Natural killer cell (primary cell): ENCODE measurements around the gene PRCC. TPM values are rescaled to one million over a fixed set of nuclear protein-coding genes. Genes with fewer than 3 reads are reported as not detected.

Experiments
- ATAC-seq, 3 donors: fragments of 150-1000 bp in 2 of 3; fragments of 200-7000 bp in 1 of 3; cut with Tn5 transposase; 1 replicate in 1 of 3; 2 replicates in 2 of 3; pipeline ENCODE4 v1.10.0; 2021; ENCODE audit warnings: mild to moderate bottlenecking in 2 of 3, moderate library complexity in 2 of 3
- DNase-seq, 2 donors: peaks; one replicate each; pipeline versions ENCODE4 v3.0.0 to v3.0.0-alpha.2; 2013 to 2021; ENCODE audit warnings: mixed read lengths in 1 of 2
- H3K27ac ChIP-seq: one replicate; pipeline ENCODE4 v1.5.1; 2013; ENCODE audit warnings: mild to moderate bottlenecking, low read length
- H3K27me3 ChIP-seq: one replicate; pipeline ENCODE4 v1.6.1; 2013; ENCODE audit warnings: low read length; ENCODE audit not compliant: control insufficient read depth, insufficient read depth
- H3K36me3 ChIP-seq: one replicate; pipeline ENCODE4 v1.6.1; 2013; ENCODE audit warnings: low read length; ENCODE audit not compliant: control insufficient read depth, insufficient read depth
- H3K4me1 ChIP-seq: one replicate; pipeline ENCODE4 v1.6.1; 2013; ENCODE audit warnings: low read length; ENCODE audit not compliant: control insufficient read depth, insufficient read depth
- H3K4me3 ChIP-seq: one replicate; pipeline ENCODE4 v1.5.1; 2013; ENCODE audit warnings: low read length
- H3K9me3 ChIP-seq: one replicate; pipeline ENCODE4 v1.6.1; 2013; ENCODE audit warnings: low read length; ENCODE audit not compliant: control insufficient read depth, insufficient read depth
- H3K27ac Mint-ChIP-seq, 2 donors: one replicate each; pipeline ENCODE4 v1.8.0; 2022; ENCODE audit warnings: mild to moderate bottlenecking in 2 of 2, mixed read lengths in 2 of 2, moderate library complexity in 1 of 2
- H3K27me3 Mint-ChIP-seq, 2 donors: one replicate each; pipeline ENCODE4 v1.8.0; 2022; ENCODE audit warnings: low read depth in 2 of 2, mixed read lengths in 2 of 2
- H3K36me3 Mint-ChIP-seq: one replicate; pipeline ENCODE4 v1.8.0; 2022; ENCODE audit warnings: mixed read lengths
- H3K4me1 Mint-ChIP-seq, 2 donors: one replicate each; pipeline ENCODE4 v1.8.0; 2022; ENCODE audit warnings: mixed read lengths in 2 of 2
- H3K4me3 Mint-ChIP-seq: one replicate; pipeline ENCODE4 v1.8.0; 2022; ENCODE audit warnings: mild to moderate bottlenecking, moderate library complexity, mixed read lengths
- H3K9me3 Mint-ChIP-seq, 2 donors: one replicate each; pipeline ENCODE4 v1.8.0; 2022; ENCODE audit warnings: mixed read lengths in 2 of 2
- WGBS: methylation state at CpG from one replicate; pipeline ENCODE4 v1.1.7; 2013; ENCODE audit warnings: missing lambda C conversion rate; ENCODE audit not compliant: insufficient coverage; 5-methylcytosine and 5-hydroxymethylcytosine counted together
- intact Hi-C: fragments of 100-400 bp; cut with micrococcal nuclease; formaldehyde crosslinking; loops from one replicate; pipeline ENCODE4 v1.14.2; 2022
- total RNA-seq, 4 donors: library from RNA; stranded (reverse); fragments of 120-200 nt in 1 of 4; gene quantifications; one replicate each; pipeline versions ENCODE4 v1.2.3 to v1.2.4, GENCODE V29; 2013 to 2022
- TF ChIP-seq, protein P1 (sequence below): fragments of 200-600 bp; IDR thresholded peaks from one replicate; pipeline ENCODE4 v1.8.0; 2022; ENCODE audit warnings: antibody characterized with exemption

PRCC gene
- total RNA-seq, 3 donors from 2014 or later (not counting 1 experiment from before 2014, with no cell fraction given): 66.5 to 92.4 (median 69.1) TPM

DNA sequence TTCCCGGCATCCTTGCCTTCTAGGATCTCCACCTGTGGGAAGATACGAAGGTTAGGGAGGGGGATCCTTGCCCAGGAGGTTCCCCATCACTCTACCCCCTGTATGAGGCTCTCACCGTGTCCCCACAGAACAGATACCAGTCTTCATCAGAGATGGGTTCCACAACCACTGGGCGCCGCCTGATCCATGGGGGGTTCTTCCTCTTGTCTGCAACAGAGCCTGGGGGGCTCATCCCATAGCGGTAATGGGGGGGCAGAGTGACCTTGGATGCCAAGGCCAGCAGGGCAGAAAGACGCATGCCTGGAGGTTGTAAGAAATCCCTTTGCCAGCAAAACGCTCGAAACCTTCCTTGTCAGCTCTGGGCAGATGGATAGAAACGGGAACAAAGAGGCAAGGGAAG lies 28.9 kb upstream of the PRCC start:
- no peaks in the 10 kb centered on the region for H3K27me3 Mint-ChIP-seq
- H3K27ac ChIP-seq: no peak overlapping the region
- no peaks in the 10 kb centered on the region for H3K9me3 Mint-ChIP-seq
- ATAC-seq (no peak), DNase-seq (peak in 1 of 2 donors; percentile 2)
- TF ChIP-seq, protein P1, sequence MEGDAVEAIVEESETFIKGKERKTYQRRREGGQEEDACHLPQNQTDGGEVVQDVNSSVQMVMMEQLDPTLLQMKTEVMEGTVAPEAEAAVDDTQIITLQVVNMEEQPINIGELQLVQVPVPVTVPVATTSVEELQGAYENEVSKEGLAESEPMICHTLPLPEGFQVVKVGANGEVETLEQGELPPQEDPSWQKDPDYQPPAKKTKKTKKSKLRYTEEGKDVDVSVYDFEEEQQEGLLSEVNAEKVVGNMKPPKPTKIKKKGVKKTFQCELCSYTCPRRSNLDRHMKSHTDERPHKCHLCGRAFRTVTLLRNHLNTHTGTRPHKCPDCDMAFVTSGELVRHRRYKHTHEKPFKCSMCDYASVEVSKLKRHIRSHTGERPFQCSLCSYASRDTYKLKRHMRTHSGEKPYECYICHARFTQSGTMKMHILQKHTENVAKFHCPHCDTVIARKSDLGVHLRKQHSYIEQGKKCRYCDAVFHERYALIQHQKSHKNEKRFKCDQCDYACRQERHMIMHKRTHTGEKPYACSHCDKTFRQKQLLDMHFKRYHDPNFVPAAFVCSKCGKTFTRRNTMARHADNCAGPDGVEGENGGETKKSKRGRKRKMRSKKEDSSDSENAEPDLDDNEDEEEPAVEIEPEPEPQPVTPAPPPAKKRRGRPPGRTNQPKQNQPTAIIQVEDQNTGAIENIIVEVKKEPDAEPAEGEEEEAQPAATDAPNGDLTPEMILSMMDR: no peak
- intact Hi-C loops: no loop called here
- H3K9me3 ChIP-seq: no peaks in the 10 kb centered on the region
- WGBS: 95% methylated on average over 8 of the region's 10 CpGs
- no peak overlapping the region for H3K4me3 Mint-ChIP-seq
- no peaks in the 10 kb centered on the region for H3K27me3 ChIP-seq
- peaks cover 13% of the 10 kb centered on the region for H3K4me1 ChIP-seq
- H3K27ac Mint-ChIP-seq: peak overlapping the region in 1 of 2 donors; percentile 70
- peaks cover 20 to 23% of the 10 kb centered on the region in 2 donors for H3K4me1 Mint-ChIP-seq
- peaks cover 24% of the 10 kb centered on the region for H3K36me3 ChIP-seq
- no peak overlapping the region for H3K4me3 ChIP-seq
- no peaks in the 10 kb centered on the region for H3K36me3 Mint-ChIP-seq

DNA sequence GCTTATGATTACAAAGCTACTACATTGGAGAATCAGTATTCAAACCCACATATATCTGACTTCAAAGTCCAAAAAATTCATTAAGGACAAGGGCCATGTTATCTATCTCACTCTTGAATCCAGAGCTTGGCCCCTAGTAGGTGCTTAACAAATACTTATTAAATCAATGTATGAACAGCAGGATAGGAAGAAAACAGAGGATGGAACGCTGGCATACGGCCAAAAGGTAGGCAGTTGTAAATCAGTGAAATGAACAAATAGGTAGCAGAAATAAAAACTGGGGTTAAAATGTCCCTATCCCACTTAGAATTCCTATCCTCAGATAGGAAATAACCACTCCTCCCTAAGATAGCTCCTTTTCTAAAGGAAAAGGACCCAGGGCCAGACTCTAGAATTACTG lies 28.4 kb upstream of the PRCC start:
- H3K27me3 Mint-ChIP-seq: no peaks in the 10 kb centered on the region
- Histone ChIP-seq H3K4me1 (peaks cover 13% of the 10 kb centered on the region), H3K4me3 (no peak overlapping the region), H3K27me3 (no peaks in the 10 kb centered on the region), H3K9me3 (no peaks in the 10 kb centered on the region), H3K27ac (no peak overlapping the region), H3K36me3 (peaks cover 24% of the 10 kb centered on the region)
- no peaks in the 10 kb centered on the region for H3K36me3 Mint-ChIP-seq
- H3K9me3 Mint-ChIP-seq: no peaks in the 10 kb centered on the region
- peaks cover 20 to 23% of the 10 kb centered on the region in 2 donors for H3K4me1 Mint-ChIP-seq
- H3K4me3 Mint-ChIP-seq: peak overlapping the region; percentile 62
- DNase-seq (no peak), ATAC-seq (no peak)
- intact Hi-C loops: no loop called here
- TF ChIP-seq, protein P1: no peak
- WGBS: 100% methylated on average over 2 of the region's 2 CpGs
- peak overlapping the region in 1 of 2 donors; percentile 70 for H3K27ac Mint-ChIP-seq

GRCh38 chr1:156740237-156740740 lies 27.0 kb upstream of the PRCC start:
- no peaks in the 10 kb centered on the region for H3K9me3 Mint-ChIP-seq
- H3K27me3 ChIP-seq: no peaks in the 10 kb centered on the region
- intact Hi-C loops: no loop called here
- peaks cover 13% of the 10 kb centered on the region for H3K4me1 ChIP-seq
- H3K27ac ChIP-seq: peak overlapping the region; percentile 84
- H3K4me3 Mint-ChIP-seq: peak overlapping the region; percentile 92
- H3K36me3 ChIP-seq: peaks cover 27% of the 10 kb centered on the region
- no peak for DNase-seq
- no peak for ATAC-seq
- H3K4me3 ChIP-seq: peak overlapping the region; percentile 52
- WGBS: 16% methylated on average over 4 of the region's 7 CpGs
- no peaks in the 10 kb centered on the region for H3K36me3 Mint-ChIP-seq
- peaks cover 23 to 24% of the 10 kb centered on the region in 2 donors for H3K4me1 Mint-ChIP-seq
- H3K9me3 ChIP-seq: no peaks in the 10 kb centered on the region
- TF ChIP-seq, protein P1: no peak
- H3K27ac Mint-ChIP-seq: peak overlapping the region; percentile 95 to 96
- no peaks in the 10 kb centered on the region for H3K27me3 Mint-ChIP-seq
